ENCODE measurements around the gene SERTAD1.
"Not testable (repeated sequence)": the region's sequence is repeated elsewhere in the genome, so short reads cannot be mapped to it uniquely, and the experiment has no call there.

The SERTAD1 gene

DNA sequence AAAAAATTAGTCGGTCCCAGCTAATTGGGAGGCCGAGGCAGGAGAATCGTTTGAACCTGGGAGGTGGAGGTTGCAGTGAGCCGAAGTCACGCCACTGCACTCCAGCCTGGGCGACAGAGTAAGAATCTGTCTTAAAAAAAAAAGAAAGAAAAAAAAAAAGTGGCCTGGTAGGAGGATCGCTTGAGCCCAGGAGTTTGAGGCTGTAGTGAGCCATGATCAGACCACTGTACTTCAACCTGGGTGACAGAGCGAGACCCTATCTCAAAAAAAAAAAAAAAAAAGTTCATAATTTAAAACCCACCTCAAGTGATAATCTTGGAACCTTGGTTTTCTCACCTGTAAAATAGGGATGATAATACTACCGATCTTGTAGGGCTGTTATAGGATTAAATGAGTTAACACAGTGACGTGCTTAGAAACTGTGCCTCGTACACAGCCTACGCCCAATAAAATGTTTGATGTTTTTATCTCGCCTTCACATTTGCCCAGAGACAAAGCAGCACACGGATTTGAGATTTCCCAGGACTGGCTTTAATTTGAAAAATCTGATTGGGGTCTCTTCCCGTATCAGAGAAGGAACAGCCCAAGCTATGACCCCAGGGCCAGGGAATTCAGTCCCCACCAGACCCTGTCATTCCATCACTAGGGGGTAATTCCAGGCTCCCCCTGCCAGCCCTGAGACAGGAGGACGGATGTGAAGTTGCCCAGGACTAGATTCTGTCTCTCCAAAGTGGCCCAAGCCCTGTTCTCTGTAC lies 3.6 kb downstream of the SERTAD1 start:
- FAIRE-seq, result no peak

GRCh38 chr19:40420766-40421765 lies 4.7 kb downstream of the SERTAD1 start:
- no peak for FAIRE-seq

DNA sequence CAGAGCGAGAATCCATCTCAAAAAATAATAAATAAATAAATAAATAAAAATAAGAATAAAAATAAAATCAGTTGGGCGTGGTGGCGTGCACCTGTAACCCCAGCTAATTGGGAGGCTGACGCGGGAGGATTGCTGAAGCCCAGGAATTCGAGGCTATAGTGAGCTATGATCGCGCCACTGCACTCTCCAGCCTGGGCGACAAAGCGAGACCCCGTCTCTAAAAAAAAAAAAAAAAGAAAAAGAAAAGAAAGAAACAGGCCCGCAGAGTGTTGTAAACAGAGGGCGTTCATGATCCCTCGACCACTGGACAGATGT lies 5.4 kb downstream of the SERTAD1 start:
- no peak for FAIRE-seq

- FAIRE-seq, result no peak
These were observed 6.0 kb downstream of the SERTAD1 start for GRCh38 chr19:40419780-40420179.

DNA sequence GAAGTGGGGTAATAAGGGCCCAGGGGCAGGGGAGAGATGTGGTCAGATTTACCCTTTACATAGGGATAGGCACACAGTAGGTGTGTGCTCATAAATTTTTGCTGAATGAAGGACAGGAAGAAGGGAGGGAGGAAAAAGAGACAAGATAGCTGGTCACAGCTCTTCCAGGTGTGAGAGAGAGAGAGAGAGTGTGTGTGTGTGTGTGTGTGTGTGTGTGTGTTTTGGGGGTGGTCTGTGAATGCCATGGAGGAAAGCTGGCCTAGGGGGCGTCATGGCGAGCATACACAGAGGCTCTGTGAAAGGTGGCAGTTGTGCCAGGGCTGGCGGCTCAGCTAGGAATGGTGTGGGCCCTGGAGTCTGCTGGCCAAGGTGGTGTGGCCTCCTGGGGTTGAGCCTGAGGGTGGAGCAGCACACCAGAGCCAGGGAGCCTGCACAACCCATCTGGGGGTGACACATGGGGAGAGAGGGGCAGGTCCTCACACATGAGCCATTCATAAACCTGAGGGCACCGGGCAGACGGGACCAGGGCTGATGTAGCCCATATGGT lies 6.7 kb downstream of the SERTAD1 start:
- FAIRE-seq, result no peak

- no peak for FAIRE-seq
These were observed 7.8 kb downstream of the SERTAD1 start for GRCh38 chr19:40418040-40418439.

GRCh38 chr19:40417643-40417981 lies 8.2 kb downstream of the SERTAD1 start:
- FAIRE-seq, result no peak

DNA sequence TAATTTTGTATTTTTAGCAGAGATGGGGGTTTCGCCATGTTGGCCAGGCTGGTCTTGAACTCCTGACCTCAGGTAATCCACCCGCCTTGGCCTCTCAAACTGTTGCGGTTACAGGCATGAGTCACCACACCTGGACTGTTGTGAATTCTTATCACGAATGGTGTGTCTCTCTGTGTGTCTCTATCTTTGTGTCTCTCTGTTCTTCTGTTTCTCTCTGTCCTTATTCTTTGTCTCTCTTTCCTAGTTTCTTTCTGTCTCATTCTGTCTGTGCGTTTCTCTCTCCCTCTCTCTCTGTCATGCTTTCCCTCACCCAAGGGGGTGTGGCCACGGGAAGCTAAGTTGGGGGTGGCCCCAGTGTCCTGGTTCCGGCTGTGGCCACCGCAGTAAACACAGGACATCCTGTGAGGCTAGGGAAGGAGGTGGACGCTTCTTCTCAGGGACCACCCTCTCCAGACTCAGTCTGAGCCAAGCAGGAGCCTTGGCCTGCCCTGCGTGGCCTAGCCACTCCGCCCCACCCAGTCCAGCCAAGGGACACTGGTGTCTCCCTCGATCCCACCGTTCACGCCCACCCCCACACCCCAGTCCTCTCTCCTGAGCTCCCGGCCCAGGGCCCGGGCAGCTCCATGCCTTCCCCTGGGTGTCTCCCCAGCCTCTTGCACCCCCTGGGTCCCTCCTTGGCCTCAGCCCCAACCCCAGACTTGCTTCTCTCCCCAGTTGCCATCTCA lies 8.7 kb downstream of the SERTAD1 start:
- FAIRE-seq, result no peak

DNA sequence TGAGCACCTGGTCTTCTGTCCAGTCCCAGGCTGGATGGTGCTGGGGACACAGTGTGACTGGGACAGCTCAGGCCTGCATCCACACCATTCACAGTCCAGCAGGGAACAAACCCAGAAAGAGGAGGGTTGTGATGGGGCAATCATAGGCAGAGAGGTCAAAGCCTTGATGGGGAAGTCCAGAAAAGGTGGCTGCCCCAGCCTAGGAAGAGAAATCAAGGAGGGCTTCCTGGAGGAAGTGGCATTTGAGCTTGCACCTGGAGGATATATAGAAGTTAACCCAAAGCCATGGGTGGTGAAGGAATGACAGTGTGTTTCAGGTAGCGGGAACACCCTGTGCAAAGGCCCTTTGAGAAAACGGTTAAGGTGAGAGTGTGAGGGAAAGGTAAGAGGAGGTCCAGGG lies 10.0 kb downstream of the SERTAD1 start:
- no peak for FAIRE-seq

- FAIRE-seq, result no peak
These were observed 11.0 kb downstream of the SERTAD1 start for GRCh38 chr19:40414542-40415535.

GRCh38 chr19:40413291-40413845 lies 12.4 kb downstream of the SERTAD1 start, which contains the start of gene PRX:
TSS of gene PRX (minus strand) at chr19:40413378. CDS start at chr19:40407932, 5,446 bp downstream.
- FAIRE-seq, result no peak

DNA sequence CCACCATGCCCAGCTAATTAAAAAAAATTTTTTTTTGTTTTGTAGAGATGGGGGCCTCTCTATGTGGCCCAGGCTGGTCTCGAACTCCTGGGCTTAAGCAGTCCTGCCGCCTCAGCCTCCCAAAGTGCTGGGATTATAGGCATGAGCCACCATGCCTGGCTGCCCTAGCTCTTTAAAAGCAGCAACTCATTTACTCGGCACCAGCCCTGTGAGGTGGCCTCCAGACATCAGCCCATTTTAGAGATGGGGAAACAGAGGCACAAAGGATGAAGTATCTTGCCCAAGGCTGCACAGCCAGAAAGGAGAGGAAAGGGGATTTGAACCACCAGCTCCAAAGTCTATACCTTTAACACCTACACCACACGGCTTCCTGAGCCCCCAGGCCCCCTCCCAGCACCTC lies 12.9 kb downstream of the SERTAD1 start:
- FAIRE-seq, result no peak

DNA sequence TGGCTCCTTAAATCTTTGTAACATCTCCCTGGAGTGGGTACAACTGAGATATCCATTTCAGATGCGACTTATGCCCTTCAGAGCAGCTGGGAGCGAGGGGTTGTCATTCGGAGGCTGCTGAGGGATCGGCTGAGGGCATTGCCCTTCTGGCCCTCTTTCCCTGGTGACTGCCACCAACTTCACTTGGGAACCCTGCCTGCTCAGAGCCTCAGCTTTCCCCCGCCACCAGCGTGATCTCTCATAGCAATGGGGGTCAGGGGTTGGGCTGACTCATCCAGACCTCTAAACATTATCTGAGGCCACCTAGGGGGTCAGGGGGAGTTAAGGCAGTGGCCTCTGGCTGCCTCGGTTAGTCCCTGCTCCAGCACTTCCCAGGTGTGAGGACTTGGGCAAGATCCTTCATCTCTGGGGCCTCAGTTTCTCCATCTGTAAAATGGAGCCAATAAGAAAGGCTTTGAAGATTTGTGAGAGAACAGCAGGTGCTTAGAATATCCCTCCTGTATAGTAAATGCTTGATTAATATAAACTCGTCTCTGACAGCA lies 13.8 kb downstream of the SERTAD1 start:
- no peak for FAIRE-seq

- FAIRE-seq, result no peak
These were observed 14.5 kb downstream of the SERTAD1 start for GRCh38 chr19:40411125-40411842.

GRCh38 chr19:40410030-40410389 lies 15.8 kb downstream of the SERTAD1 start:
- no peak for FAIRE-seq

DNA sequence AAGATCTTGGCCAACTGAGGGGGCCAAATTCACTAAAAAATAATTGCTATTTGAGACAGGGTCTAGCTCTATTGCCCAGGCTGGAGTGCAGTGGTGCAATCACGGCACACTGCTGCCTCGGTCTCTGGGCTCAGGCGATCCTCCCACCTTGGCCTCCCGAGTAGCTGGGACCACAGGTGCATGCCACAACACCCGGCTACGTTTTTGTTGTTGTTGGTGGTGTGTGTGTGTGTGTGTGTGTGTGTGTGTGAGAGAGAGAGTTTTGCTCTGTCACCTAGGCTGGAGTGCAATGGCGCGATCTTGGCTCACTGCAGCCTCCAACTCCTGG lies 17.2 kb downstream of the SERTAD1 start:
- not testable (repeated sequence) for FAIRE-seq

- no peak for FAIRE-seq
These were observed 17.8 kb downstream of the SERTAD1 start for GRCh38 chr19:40407714-40408597.

DNA sequence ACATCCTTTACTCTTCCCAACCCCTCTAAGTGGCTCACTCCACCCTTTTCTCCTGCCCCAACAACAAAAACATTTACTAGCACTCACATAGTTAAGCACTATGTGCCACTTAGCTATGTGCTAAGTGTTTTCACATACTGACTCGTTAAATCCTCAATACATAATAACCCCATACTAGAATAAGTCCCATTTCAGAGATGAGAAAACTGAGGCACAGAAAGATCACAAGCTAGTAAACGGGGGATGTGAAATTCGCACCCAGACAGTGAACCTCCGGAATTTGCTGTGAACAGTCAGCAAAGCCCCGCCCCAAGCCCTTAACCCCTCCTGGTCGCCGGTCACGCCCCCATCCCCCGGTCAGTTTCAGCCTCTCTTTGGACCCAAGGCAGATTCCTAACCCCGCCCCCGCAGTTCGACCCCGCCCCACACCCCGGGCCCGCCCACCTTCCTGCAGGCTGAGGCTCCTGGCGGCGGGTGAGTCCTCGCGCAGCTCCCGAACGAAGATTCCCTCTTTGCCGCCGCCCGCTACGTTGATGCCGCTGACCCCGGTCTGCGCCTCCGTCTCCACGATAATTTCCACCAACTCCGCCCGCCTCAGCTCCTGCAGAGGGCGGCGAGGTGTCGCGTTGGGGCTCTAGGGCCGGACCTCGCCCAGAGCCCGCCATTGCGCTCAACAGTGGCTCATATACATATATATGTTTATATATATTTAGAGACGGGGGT lies 22.4 kb downstream of the SERTAD1 start:
- FAIRE-seq, result no peak

DNA sequence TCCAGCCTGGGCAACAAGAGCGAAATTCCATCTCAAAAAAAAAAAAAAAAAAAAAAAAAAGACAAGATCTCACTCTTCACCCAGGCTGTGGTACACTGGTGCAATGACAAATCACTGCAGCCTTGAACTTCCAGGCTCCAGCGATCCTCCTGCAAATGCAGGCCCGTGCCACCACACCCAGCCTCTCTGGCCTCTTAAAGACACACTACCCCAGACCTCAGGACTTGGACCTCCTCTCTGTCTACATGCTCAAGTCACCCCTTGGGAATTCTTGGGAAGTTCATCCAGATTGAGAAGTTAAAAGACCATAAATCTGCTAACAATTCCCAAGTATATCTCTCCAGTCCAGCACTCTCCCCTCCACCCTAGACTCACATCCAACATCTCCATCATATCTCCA lies 25.2 kb downstream of the SERTAD1 start:
- no peak for FAIRE-seq

Data from endometrium (tissue), 2 donors.